Esophagus squamous epithelium (tissue), 4 donors: ENCODE data around the gene SLC38A11.

Source experiments
- POLR2A ChIP-seq, 4 donors: fragments of 450-650 bp; IDR thresholded peaks; one replicate each; pipeline ENCODE4 v1.6.1; 2017; ENCODE audit warnings: antibody characterized with exemption in 4 of 4, mild to moderate bottlenecking in 4 of 4, moderate library complexity in 3 of 4
- TF ChIP-seq, protein P1 (sequence below), 6 experiments: fragments of 450-650 bp in 4 of 6; fragments of 200-600 bp in 2 of 6; sonication (generic) in 2 of 6; IDR thresholded peaks; one replicate each; pipeline ENCODE4 v1.5.1; 2016 to 2019; ENCODE audit warnings: antibody characterized with exemption in 6 of 6, mild to moderate bottlenecking in 4 of 6, moderate library complexity in 4 of 6

DNA sequence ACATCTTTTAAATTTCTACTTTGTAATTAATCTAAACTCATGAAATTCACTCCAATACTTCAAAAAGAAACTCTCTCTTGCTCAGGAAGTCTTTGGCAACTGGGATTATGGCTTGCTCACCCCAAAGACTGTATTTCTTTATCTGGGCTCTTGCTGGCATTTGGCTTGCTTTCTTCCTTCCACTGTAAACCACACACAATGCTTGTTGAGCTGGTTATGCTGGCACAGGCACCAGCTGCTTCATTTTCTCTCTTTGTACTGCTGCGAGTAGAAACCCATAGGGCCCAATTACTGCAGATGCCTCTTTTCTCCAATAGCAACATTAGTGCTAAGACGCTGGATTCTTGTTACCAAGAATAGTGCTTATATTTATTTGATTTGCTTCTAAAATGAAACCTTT lies 51.4 kb downstream of the SLC38A11 start:
- TF ChIP-seq, protein P1, sequence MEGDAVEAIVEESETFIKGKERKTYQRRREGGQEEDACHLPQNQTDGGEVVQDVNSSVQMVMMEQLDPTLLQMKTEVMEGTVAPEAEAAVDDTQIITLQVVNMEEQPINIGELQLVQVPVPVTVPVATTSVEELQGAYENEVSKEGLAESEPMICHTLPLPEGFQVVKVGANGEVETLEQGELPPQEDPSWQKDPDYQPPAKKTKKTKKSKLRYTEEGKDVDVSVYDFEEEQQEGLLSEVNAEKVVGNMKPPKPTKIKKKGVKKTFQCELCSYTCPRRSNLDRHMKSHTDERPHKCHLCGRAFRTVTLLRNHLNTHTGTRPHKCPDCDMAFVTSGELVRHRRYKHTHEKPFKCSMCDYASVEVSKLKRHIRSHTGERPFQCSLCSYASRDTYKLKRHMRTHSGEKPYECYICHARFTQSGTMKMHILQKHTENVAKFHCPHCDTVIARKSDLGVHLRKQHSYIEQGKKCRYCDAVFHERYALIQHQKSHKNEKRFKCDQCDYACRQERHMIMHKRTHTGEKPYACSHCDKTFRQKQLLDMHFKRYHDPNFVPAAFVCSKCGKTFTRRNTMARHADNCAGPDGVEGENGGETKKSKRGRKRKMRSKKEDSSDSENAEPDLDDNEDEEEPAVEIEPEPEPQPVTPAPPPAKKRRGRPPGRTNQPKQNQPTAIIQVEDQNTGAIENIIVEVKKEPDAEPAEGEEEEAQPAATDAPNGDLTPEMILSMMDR (IDR thresholded peaks at IDR 0.05), result no peak
- TF ChIP-seq POLR2A (IDR thresholded peaks at IDR 0.05), result no peak
